ENCODE data around the gene ACOT7.

- TF ChIP-seq EZH2 (IDR thresholded peaks at IDR 0.05) (no peak), POLR2AphosphoS5 (IDR thresholded peaks at IDR 0.05; ENCODE audit: borderline replicate concordance, low read depth, low read length) (no peak), FOXP2 (optimal IDR thresholded peaks at IDR 0.05; ENCODE audit: control extremely low read depth, extremely low read length, insufficient read depth) (no peak)
Measured at GRCh38 chr1:6358144-6358624, 35.4 kb downstream of the ACOT7 start.
